LNCaP clone FGC (cell line): Measurements from ENCODE around the gene DTX1.

Experiments used
- DNase-seq: peaks from one replicate; pipeline ENCODE4 v3.0.0-alpha.2; 2011; ENCODE audit warnings: low read depth
- H3K4me3 ChIP-seq: 2 replicates; pipeline ENCODE4 v1.5.1; 2011; ENCODE audit warnings: mild to moderate bottlenecking, low read depth, low read length, control low read depth
- TF ChIP-seq, protein P1 (sequence below): IDR thresholded peaks from 2 replicates; pipeline ENCODE4 v1.5.1; 2012; ENCODE audit warnings: mild to moderate bottlenecking; ENCODE audit not compliant: control insufficient read depth, insufficient read depth; ENCODE audit errors: extremely low read depth

Gene DTX1

GRCh38 chr12:113061061-113061694 lies 4.6 kb downstream of the DTX1 start:
- no peak overlapping the region for H3K4me3 ChIP-seq
- DNase-seq, result no peak
- TF ChIP-seq, protein P1, sequence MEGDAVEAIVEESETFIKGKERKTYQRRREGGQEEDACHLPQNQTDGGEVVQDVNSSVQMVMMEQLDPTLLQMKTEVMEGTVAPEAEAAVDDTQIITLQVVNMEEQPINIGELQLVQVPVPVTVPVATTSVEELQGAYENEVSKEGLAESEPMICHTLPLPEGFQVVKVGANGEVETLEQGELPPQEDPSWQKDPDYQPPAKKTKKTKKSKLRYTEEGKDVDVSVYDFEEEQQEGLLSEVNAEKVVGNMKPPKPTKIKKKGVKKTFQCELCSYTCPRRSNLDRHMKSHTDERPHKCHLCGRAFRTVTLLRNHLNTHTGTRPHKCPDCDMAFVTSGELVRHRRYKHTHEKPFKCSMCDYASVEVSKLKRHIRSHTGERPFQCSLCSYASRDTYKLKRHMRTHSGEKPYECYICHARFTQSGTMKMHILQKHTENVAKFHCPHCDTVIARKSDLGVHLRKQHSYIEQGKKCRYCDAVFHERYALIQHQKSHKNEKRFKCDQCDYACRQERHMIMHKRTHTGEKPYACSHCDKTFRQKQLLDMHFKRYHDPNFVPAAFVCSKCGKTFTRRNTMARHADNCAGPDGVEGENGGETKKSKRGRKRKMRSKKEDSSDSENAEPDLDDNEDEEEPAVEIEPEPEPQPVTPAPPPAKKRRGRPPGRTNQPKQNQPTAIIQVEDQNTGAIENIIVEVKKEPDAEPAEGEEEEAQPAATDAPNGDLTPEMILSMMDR, result no peak

GRCh38 chr12:113062502-113063395 lies 6.2 kb downstream of the DTX1 start:
- H3K4me3 ChIP-seq, result no peak overlapping the region
- TF ChIP-seq, protein P1, result no peak
- no peak for DNase-seq

DNA sequence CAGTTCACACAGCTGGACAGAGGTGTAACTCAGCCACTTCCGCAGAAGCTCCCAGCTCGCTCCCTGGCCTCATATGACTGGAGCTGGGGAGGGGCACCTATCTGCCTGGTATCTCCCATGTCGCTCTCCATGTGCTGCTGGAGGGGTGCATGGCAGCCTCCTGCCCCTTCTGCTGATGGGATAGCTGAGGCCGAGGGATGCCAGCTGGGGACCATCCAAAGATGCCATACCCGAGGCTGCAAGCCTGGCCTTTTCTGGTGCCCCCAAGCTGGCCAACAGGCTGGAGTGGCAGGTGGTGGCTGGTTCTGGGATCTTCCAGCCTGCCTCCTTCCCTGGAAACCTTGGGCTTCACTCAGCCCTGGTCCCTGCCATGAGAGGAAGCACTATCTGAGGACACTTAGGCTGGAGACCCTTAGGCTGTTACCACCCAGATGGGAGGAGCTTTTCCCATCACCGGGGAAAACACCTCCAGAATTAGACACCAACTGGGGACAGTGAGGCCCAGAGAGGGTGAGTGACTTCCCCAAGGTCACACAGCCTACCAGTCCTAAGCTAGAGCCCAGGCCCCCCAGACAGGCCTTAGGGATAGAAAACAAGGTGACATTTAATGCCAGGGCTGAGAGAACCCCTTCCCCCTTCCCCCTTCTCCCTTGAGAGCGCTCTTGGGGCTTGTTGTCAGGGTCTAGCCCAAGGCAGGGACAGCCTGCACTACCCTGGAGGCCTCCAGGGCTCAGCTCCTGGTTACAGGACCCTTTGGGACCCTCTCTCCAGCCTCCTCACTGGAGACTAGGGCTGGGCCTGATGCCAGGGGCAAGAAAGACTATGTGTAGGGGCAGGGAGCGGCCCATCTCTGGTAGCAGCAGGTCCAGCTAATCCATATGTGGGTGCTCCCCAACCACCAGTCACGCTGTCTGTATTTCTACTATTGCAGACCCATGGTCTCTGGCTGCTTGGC lies 7.1 kb downstream of the DTX1 start:
- DNase-seq, result no peak
- TF ChIP-seq, protein P1, result no peak
- no peak overlapping the region for H3K4me3 ChIP-seq

- TF ChIP-seq, protein P1, result no peak
- no peak for DNase-seq
- H3K4me3 ChIP-seq, result no peak overlapping the region
These were observed 8.0 kb downstream of the DTX1 start for GRCh38 chr12:113064395-113065125.

DNA sequence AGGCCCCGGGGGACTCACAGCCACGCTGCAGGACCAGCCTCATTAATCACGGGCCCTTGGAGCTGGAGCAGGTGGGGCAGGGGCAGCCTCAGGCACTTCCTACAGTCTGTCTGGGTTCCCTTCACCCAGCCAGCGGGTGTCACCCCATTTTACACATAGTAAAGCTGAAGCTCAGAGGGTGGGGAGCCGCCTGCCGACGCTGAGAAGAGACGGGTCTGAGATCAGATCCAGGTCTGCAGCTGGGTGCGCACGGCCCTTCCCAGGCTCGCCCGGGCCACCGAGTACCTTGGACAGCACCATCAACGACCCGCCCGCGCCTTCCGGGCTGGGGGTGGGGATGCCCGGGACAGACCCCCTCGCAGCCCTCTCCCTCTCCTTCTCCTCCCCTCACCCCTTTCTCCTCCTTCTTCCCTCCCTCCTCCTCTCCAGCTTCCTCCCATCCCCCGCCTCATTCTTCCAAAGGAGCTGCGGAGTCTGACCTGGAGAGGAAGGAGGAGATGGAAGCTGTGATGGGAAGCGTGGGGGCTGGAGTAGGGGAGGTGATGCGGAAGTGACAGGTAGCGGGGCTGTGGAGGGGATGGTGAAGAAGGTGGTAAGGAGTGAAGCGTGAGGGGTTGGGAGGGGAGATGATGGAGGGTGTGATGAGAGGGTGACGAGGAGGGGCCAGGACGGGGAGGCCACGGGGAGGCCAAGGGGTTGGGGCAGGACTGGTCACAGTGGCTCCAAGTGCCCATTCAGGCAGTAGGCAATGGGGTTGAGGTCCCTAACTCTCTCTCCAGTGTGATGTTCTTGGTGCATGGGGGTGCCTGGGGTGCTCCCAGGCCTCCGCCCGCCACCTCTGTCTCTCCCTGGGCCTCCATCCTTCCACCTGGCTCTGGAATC lies 8.8 kb downstream of the DTX1 start:
- no peak overlapping the region for H3K4me3 ChIP-seq
- DNase-seq, result no peak
- TF ChIP-seq, protein P1, result no peak
